Stimulated activated CD8-positive, alpha-beta memory T cell treated with anti-CD3 and anti-CD28 coated beads, Interleukin-15, amount 100 ng/mL, for 24 hours (primary cell): ENCODE data around the gene WDR38.

ENCODE experiments used
- DNase-seq: peaks from one replicate; pipeline ENCODE4 v3.0.0-alpha.2; 2020; ENCODE audit warnings: low read depth

Gene WDR38

GRCh38 chr9:124858330-124859046 is 5.2 kb downstream of the WDR38 start:
- DNase-seq, result no peak

- no peak for DNase-seq
Observed at GRCh38 chr9:124859803-124860581, 6.7 kb downstream of the WDR38 start.

GRCh38 chr9:124860582-124861341 is 7.5 kb downstream of the WDR38 start:
- no peak for DNase-seq

- peak; percentile 82 for DNase-seq
Observed at GRCh38 chr9:124861342-124862229, 8.3 kb downstream of the WDR38 start, which contains the start of the genes ARPC5L and RPL35. TSS of gene ARPC5L (plus strand) at chr9:124862130. CDS start at chr9:124869291, 7,161 bp downstream. TSS of gene RPL35 (minus strand) at chr9:124861957. CDS start at chr9:124861912, 45 bp downstream.

GRCh38 chr9:124863371-124863871 is 10.2 kb downstream of the WDR38 start:
- DNase-seq, result no peak

GRCh38 chr9:124868511-124869465 is 15.5 kb downstream of the WDR38 start:
- peak; percentile 92 for DNase-seq

GRCh38 chr9:124869466-124869985 is 16.3 kb downstream of the WDR38 start:
- DNase-seq, result no peak

GRCh38 chr9:124869986-124870560 is 16.8 kb downstream of the WDR38 start:
- peak; percentile 63 for DNase-seq

- no peak for DNase-seq
Observed at GRCh38 chr9:124870723-124871122, 17.5 kb downstream of the WDR38 start.

GRCh38 chr9:124871156-124871561 is 17.9 kb downstream of the WDR38 start:
- DNase-seq, result no peak

- DNase-seq, result no peak
Observed at GRCh38 chr9:124873664-124874063, 20.4 kb downstream of the WDR38 start.

- no peak for DNase-seq
Observed at GRCh38 chr9:124875501-124875900, 22.2 kb downstream of the WDR38 start.

GRCh38 chr9:124877021-124877782 is 23.9 kb downstream of the WDR38 start:
- no peak for DNase-seq

GRCh38 chr9:124878021-124878420 is 24.8 kb downstream of the WDR38 start:
- no peak for DNase-seq

GRCh38 chr9:124878518-124878917 is 25.3 kb downstream of the WDR38 start:
- no peak for DNase-seq

- no peak for DNase-seq
Observed at GRCh38 chr9:124879226-124879625, 26.0 kb downstream of the WDR38 start.

- no peak for DNase-seq
Observed at GRCh38 chr9:124880501-124880900, 27.2 kb downstream of the WDR38 start.

GRCh38 chr9:124881138-124881743 is 28.0 kb downstream of the WDR38 start:
- no peak for DNase-seq
